HG03378 (cell line): ENCODE results near the gene ASTN2.

Experiments used
- ATAC-seq: cut with Tn5 transposase; IDR thresholded peaks from one replicate; pipeline ENCODE4 v1.9.1; 2021; ENCODE audit warnings: mild to moderate bottlenecking, moderate library complexity; ENCODE audit not compliant: unreplicated experiment

ASTN2 gene

GRCh38 chr9:116451500-116452115, 963.2 kb downstream of the ASTN2 start:
- no peak for ATAC-seq

DNA sequence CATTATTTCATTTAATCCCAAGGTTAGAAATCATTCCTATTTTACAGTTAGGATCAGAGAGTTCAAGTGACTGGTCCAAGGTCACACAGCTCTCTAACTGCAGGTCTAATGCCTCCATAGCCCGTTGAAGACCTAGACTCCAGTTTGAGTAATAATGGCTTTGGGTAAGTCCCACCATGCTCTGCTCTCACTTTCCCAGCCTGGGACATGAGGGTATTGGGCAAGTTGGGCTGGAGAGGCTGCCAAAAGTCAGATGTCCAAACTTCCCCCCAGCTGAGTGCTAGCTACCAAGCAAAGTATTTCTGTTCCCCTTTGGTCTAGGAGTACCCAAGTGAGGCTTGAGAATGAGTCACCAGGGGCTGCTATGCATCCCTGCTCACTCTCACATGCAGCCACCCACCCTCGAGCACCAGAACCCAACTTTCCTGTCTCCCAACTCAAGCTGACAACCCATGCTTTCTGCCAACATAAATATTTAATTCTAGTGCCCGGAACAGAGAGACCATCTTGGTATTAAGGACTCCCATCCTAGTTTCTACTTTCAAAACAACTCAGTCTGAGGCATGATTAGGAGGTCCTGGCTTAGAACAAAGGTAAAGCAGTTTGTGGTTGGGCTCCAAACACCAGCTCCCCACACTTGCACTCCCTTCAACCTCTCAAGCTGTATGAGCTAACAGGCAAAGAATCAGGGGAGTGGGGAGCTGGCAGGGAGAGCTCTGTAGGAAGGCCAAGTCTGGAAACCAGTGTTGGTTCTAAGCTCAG, 964.3 kb downstream of the ASTN2 start:
- peak; percentile 91 for ATAC-seq

DNA sequence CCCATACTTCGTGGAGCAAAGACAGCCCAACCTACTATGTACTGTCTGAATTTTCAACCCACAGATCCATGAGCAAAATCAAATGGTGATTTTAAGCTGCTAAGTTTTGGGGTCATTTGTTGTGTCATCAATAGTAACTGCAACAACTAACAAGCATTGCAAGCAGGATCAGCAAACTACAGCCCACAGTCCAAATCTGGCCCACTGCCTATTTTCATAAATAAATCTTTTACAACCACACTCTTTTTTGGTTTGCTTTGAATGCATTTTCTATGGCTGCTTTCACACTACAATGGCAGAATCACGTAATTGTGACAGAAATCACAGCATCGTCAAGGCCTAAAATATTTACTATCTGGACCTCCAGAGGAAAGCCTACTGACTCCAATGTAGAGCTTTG, 964.9 kb downstream of the ASTN2 start:
- no peak for ATAC-seq

GRCh38 chr9:116448431-116448830, 966.4 kb downstream of the ASTN2 start:
- ATAC-seq, result no peak

GRCh38 chr9:116447934-116448333, 966.9 kb downstream of the ASTN2 start:
- ATAC-seq, result no peak

DNA sequence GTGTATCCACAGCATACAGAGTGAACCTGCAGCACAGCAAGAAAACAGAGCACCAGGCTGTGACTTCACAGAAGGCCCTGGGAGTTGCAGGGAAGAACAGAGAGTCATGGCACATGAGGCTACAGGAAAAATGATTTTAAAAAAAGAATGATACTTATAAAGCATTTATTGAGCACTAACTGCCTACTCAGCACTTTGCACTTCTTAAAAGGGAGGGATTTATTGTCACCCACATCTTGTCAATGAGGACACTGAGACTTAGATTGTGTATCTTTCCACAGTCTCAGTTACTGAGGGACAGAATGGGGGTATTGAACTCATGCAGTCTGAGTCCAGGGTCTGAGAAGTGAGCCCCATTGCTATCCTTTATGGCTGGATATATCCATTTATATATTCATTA, 972.3 kb downstream of the ASTN2 start:
- no peak for ATAC-seq

DNA sequence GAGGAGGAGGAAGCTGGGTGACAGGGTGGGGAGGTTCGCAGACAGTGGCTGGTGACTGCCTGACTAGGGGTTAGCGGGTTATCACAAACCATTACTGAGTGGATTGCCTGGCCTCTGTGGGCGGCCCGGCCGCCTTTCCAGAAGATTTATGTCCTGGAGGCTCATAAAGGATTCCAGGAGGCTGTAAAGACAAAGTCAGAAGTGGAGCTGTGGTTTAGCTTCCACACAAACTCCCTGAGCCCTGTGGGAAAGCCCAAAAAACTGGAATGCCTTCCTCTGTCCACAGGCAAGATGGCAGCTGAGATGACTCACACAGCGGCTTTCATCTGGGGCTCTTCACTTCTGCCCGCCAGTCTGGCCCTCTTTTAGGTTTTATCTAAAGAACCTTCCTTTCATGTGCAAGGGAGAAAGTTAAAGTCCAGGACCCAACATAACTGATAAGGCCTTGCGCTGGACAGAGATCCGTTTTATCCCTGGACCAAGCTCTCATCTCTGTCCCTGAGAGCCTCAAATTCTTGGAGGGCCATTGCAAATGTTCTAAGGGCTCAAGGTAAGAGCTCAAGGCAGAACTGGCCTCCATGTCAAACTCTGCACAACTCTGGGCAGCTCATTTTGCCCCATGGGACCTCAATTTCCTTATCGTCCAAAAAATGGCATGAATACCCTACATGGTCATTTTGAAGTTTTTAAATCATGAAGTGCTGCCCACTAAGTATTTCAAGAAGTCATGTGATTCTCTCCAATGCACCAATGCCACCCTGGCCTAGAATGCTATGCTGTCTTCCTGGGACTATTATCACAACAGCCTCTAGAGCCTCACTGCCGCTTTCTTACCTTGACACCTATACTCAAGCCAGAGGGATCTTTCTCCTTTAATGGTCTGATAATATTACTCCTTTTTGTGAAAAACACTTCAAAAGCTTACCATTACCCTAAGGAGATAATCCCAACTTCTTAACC, 977.2 kb downstream of the ASTN2 start:
- ATAC-seq, result no peak

DNA sequence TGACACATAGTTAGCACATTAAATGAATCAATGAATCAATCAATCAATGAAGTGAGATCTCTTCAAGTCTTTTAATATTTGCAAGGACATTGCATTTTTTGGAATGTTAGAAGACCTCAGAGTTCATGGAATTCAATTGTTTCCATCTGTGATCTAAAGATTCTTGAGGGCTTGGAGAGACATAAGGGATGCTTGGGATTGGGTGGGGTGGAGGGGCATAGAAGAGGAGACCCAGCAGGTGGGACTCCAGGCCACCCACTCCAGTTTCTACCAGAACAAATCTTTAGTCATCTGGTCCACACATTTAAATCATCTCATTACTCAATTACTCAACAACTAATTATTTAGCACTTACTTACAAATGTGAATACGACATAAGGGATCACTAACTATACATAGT, 978.7 kb downstream of the ASTN2 start:
- no peak for ATAC-seq

DNA sequence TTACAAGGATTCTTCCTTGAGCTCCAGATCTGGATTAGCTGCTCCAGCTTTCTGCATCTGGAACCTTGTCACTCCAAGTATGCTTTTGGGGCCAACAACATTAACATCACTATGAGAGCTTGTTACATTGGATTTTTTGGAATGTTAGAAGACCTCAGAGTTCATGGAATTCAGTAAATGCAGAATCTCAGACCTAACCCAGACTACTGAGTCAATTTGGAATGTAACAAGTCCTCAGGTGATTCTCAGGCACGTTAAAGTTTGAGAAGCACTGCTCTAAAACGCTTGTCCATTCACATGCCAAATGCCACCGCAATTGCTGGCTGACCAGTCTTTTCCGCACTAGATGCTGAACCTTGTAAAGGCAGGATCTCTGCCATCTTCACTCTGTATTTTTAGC, 979.2 kb downstream of the ASTN2 start:
- ATAC-seq, result no peak

DNA sequence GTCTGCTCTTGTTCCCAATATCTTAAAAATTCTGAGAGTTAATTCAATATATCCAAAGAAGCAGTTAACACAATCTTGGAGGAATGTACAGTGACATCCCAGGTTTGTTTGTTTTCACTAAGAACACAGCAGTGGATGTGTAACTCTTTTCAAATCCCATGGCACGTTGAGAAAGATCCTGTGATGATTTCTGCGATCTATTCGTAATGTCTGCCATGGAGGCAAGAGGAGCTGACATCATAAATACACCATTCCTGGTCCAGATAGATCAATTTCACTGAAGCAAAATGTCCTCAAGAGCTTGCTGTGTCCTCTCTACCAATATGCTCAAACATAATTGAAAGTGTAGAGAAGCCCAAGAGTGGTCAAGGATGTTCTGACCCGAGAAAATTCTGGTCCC, 980.5 kb downstream of the ASTN2 start:
- no peak for ATAC-seq

DNA sequence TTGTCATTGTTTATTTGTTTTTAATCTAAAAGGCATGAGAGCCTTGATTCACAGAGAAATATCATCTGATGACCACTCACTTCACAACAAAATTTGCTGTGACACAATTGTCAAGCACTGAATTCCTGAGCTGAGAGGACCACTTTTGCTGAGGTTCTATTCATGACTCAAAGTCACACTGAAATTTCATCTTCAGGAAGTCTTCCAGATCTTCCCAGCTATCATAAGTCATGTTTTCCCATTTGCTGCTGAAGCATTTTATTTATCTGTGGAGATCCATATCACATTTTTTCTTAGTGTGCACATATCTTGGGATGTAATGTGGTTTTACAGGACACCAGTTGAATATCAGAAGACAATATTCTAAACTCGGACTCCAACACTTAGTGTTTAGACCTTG, 982.8 kb downstream of the ASTN2 start:
- ATAC-seq, result no peak

DNA sequence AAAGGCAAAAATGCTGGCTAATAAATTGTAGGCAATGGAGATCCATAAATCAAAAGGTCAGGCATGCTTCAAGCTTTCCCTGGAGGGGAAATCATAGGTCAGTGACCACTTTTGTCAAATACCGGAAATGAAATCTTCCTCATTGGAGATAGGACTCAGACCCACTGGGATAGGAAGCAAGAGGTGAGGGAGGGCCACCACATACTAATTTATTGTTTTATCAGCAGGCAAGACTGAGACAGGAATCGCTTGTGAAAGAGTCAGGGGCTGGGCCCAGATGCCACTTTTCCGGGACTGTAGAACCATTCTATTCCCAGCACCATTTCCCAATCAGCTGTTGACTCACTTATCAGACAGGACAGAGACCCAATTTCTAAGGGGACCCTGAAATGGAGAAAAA, 984.0 kb downstream of the ASTN2 start:
- no peak for ATAC-seq

DNA sequence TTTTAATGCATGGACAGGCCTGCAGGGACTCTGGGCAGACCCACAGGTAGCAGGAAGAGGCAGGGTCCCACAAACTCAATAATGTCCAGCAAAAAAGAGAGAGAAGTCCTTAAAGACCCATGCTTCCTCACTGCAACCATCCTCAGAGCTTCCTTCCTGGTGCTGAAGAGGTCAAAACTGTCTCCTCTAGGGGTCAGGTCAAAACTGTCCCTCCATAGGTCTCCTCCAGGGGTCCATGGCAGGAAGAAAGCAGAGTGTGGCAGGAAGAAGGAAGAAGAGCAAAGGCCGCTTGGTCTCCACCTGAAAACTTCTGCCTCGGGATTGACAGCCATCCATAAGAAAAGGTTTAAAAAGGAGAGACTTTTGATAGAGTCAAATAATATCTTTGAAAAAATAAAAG, 989.6 kb downstream of the ASTN2 start:
- ATAC-seq, result no peak

- no peak for ATAC-seq
Observed at GRCh38 chr9:116423149-116423548, 991.7 kb downstream of the ASTN2 start.

GRCh38 chr9:116422119-116422979, 992.5 kb downstream of the ASTN2 start:
- ATAC-seq, result no peak

GRCh38 chr9:116420993-116421538, 993.8 kb downstream of the ASTN2 start:
- ATAC-seq, result no peak

DNA sequence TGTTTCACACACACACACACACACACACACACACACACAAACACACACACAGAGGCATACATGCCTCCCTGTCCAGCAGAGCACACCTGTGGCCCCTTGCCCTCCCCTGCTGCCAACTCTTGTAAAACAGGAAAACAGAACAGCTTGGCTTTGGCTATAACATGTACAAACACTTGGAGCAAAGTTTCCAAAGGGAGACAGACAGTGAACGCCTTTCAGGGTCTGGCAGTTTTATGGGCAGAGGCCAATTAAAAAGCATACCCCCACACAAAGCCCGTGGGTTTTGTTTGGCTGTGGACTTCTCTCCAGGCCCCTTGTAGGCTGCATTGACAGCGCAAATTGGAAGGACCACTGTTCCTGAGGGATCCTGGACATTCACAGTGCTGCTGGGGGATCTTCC, 995.7 kb downstream of the ASTN2 start:
- no peak for ATAC-seq

DNA sequence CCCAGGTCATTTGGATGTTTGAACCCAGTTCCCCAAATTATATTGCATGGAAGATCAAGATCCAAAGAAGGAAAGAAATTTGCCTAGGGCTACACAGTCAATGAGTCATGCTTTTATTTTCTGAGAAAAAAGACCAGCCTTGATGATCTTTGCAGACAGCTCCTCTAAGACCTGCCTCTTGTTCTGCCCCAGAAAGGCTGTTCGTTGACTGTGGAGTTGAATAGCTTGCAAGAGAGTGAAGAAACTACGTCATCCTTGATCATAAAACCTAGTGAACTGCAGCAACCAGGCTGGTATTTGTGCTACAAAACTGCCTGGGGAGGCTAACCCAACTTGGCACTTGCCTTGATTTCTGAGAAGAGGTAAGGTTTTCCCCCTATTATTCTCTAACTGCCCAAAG, 997.4 kb downstream of the ASTN2 start:
- ATAC-seq, result no peak

DNA sequence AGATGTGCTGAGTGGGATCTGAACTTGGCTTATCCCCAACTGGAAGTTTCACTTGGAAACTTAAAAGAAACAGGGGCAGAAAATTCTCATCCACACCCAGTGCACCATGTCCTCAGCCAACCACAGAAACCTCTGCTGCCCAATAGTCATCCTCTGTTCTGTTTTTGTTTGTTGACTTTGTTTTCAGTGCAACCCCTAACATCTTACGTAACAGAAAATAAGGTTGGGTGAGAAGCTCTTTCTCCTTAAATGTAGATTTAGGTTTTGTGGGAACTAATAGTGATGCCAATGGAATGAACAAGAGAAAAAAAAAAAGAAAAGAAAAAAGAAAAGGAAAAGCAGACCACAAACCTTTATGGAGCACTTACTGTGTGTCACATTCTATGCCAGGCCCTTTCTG, 998.4 kb downstream of the ASTN2 start:
- ATAC-seq, result no peak

- no peak for ATAC-seq
Observed at GRCh38 chr9:116414374-116414773, 1000.5 kb downstream of the ASTN2 start.
